ENCODE data around the gene LST1. TPM values are rescaled to one million over a fixed set of nuclear protein-coding genes. Genes with fewer than 3 reads are reported as not detected.

Gene LST1
- total RNA-seq, 1 experiment from 2014 or later = 0.66 TPM

- no peak within 1 kb of the TSS for H3K4me3 Mint-ChIP-seq
- no peaks in the 10 kb centered on the region for H3K9me3 Mint-ChIP-seq
- ChIA-PET CTCF (interaction anchor here (0.6 to 15.1 kb wide), 7 partner anchors 10 to 133 kb away, joined by 3 to 293 read pairs (median 21); partner anchors contain the start of genes ATP6V1G2, LST1, NCR3 and NFKBIL1), POLR2A (interaction anchor here (1.1 kb wide), 1 partner anchor 29 kb away, joined by 3 read pairs; the partner anchor contains the start of gene ATP6V1G2)
- H3K4me1 Mint-ChIP-seq = peaks cover 29% of the 10 kb centered on the region
- ATAC-seq = no peak
- H3K27ac Mint-ChIP-seq = no peak within 1 kb of the TSS
- no peak for DNase-seq (ENCODE audit: low spot score)
- TF ChIP-seq NFE2L1 (CRISPR knock-in tag; IDR thresholded peaks at IDR 0.05) = no peak
- no peaks in the 10 kb centered on the region for H3K36me3 Mint-ChIP-seq
- H3K27me3 Mint-ChIP-seq (ENCODE audit: low read depth) = peaks cover 40% of the 10 kb centered on the region
These were observed 10.7 kb upstream of the LST1 start, which contains the start of gene TNF for GRCh38 chr6:31575335-31575901. TSS of gene TNF (plus strand) at chr6:31575565. CDS start at chr6:31575742, 177 bp downstream.

GRCh38 chr6:31575952-31576685, 10.0 kb upstream of the LST1 start:
- TF ChIP-seq CDX4 (CRISPR knock-in tag; IDR thresholded peaks at IDR 0.05; ENCODE audit: borderline replicate concordance) = no peak
- no peak for TF ChIP-seq FOXP1 (CRISPR knock-in tag; IDR thresholded peaks at IDR 0.05; ENCODE audit: borderline replicate concordance)
- no peak for TF ChIP-seq TP53 (CRISPR knock-in tag; IDR thresholded peaks at IDR 0.05)
- TF ChIP-seq E2F5 (CRISPR knock-in tag; IDR thresholded peaks at IDR 0.05) = no peak
- TF ChIP-seq HMGXB4 (CRISPR knock-in tag; IDR thresholded peaks at IDR 0.05) = no peak
- no peak for TF ChIP-seq USF2 (CRISPR knock-in tag; IDR thresholded peaks at IDR 0.05)
- Mint-ChIP-seq H3K27ac (no peak overlapping the region), H3K4me1 (peaks cover 33% of the 10 kb centered on the region), H3K36me3 (no peaks in the 10 kb centered on the region), H3K4me3 (no peak overlapping the region), H3K9me3 (no peaks in the 10 kb centered on the region), H3K27me3 (ENCODE audit: low read depth) (peaks cover 46% of the 10 kb centered on the region)
- no peak for DNase-seq (ENCODE audit: low spot score)
- ATAC-seq = no peak
- ChIA-PET POLR2A (interaction anchor here (1.1 kb wide), 1 partner anchor 30 kb away, joined by 3 read pairs; the partner anchor contains the start of gene ATP6V1G2), CTCF (interaction anchor here (0.7 to 15.1 kb wide), 8 partner anchors 9 to 134 kb away, joined by 4 to 293 read pairs (median 8); partner anchors contain the start of genes ATP6V1G2, LST1, NCR3 and NFKBIL1)

GRCh38 chr6:31576897-31577578, 9.0 kb upstream of the LST1 start:
- no peak for DNase-seq (ENCODE audit: low spot score)
- Mint-ChIP-seq H3K4me1 (peaks cover 42% of the 10 kb centered on the region), H3K4me3 (no peak overlapping the region), H3K9me3 (no peaks in the 10 kb centered on the region), H3K27ac (no peak overlapping the region), H3K27me3 (ENCODE audit: low read depth) (peaks cover 55% of the 10 kb centered on the region), H3K36me3 (no peaks in the 10 kb centered on the region)
- ChIA-PET POLR2A (interaction anchor here (0.5 kb wide), 1 partner anchor 158 kb away, joined by 3 read pairs; no protein-coding TSS in a partner anchor), CTCF (interaction anchor here (0.7 to 15.1 kb wide), 5 partner anchors 9 to 31 kb away, joined by 4 to 293 read pairs (median 4); partner anchors contain the start of genes ATP6V1G2, LST1, NCR3 and NFKBIL1)
- ATAC-seq = no peak
- TF ChIP-seq SP1 (CRISPR knock-in tag; conservative IDR thresholded peaks at IDR 0.05) = no peak
- no peak for TF ChIP-seq RELA (CRISPR knock-in tag; IDR thresholded peaks at IDR 0.05; ENCODE audit: borderline replicate concordance)
- no peak for TF ChIP-seq OVOL2 (CRISPR knock-in tag; IDR thresholded peaks at IDR 0.05; ENCODE audit: borderline replicate concordance)
- no peak for TF ChIP-seq ZNF121 (CRISPR knock-in tag; IDR thresholded peaks at IDR 0.05)
- no peak for TF ChIP-seq AFF4 (CRISPR knock-in tag; IDR thresholded peaks at IDR 0.05; ENCODE audit: borderline replicate concordance)
- no peak for TF ChIP-seq GTF2I (CRISPR knock-in tag; conservative IDR thresholded peaks at IDR 0.05)
- no peak for TF ChIP-seq FOXP4 (CRISPR knock-in tag; IDR thresholded peaks at IDR 0.05)

Measured in WTC11 (cell line).